ENCODE measurements around the gene DVL1.
A peak's percentile ranks its signal among the peaks of the same experiment; 100 is the strongest.
"Not testable (repeated sequence)": the region's sequence is repeated elsewhere in the genome, so short reads cannot be mapped to it uniquely, and the experiment has no call there.

Gene DVL1

DNA sequence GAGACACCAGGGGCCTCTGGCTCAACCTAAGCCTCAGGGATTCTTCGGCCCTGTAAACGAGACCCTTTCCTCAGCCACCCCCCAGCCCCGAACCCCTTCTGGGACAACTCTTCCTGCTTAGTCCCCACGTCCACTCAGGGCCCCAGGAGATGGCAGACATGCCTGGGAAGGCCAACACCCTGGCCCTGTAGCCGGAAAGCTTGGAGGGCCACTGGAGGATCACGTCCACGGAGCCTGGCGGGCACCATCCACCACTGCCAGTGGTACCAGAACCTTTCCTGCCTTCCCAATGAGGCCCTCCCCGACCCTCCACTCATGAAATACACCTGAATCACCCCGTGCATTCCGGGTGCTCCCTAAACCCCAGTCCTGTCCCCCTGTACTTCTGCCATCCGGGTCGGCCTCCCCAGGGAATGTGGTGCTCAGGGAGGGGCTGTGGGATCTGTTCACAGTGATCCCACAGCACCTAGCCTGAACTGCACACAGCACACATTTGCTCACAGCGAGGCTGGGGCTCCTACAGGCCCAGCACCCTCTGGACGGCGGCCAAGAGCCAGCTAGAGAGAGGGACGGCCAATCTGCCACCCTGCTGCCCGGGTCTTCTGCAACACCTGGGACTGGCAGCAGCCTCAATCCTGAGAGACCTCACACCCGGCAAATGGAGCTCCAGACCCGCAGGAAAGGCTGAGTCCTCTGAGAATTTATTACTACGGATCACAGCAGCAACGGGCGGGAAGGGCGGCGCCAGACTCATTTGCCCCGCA lies 24.0 kb upstream of the DVL1 start:
- DNase-seq = no peak

DNA sequence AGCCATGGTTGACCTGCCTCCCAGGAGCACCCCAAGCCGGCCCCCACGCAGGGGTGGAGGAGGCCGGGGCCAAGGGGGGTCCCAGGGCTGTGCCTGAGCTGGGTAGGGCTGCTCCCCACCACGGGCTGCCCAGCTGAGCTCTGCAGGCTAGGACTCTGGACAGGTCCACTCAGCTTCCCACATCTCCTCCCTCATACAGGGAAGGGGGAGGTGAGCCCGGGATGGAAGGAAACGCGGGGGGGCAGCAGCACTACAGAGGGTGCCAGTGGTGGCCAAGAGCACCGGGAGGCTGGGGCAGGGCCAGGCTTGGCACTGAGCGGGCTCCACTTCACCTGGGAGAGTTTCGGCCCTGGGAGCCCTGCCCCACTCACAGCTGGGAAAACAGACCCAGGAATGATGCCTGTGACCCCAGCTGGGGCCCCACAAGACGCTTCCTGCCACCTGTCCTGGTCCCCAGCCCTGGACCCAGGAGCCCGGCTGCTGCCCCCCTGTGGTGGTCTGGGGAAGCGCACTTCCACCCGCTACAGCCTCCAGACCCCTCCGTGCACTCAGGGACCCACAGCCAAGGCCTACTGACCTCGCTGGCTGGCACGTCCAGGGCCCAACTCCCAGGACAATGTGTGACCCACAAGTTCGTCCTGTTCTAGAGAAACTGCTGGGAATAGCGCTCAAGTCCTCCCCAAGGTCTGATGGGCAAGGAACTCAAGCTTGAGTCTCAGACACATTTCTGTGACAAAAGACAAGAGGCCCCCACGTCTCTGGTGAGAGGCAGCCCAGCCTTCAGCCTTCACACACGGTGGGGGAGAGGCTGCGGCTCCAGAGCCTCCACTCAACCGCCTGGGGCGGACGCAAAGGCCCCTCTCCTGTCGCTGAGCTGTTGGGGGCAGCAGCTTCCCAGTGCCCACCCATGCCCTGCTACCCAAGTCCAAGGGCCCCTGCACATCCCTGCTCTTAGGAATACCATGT lies 22.8 kb upstream of the DVL1 start:
- peak; percentile 58 to 71 (median 64) for DNase-seq

DNA sequence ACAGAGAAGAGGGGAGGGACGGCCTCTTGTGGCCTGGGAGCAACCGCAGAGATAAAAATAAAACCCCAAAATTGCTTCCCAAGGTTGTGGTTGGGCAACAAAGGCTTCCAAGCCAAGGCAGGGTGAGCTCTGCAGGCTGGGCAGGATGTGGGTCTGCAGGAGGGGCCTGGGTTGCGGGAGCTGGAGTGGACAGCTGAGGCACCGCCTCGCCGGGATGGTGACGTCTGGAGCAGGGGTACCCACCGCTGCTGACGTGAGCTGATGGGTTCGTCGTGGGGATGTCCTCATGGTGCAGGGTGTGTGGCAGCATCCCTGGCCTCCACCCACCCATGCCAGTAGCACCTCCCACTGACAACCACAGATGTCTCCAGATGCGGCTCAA lies 22.1 kb upstream of the DVL1 start:
- peak in 4 of 5 experiments; percentile 51 to 93 (median 86) for DNase-seq

DNA sequence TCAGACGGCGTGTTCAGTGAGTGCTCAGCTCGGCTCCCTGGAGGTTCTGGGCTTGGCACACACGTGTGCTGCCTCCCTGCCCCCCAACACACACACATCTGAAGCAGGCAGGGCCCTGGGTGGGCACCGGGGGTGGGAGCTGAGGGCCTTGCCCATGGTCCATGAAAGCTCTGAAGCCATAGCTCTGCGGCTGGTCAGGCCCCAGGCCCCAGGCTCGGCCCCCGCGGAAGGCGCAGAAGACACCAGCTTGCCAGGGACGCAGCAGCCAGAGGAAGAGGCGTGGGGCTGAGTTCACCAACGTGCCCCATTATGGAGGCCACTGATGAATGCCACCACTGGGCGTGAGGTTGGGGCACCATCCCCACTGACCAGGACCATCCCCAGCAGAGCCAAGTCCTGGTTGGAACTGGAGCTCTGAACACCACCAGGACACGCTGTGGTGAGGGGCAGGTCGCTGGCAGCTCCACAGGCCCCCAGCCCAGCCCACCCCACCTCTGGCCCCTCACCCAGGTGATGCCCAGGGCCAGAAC lies 21.6 kb upstream of the DVL1 start:
- DNase-seq = no peak

DNA sequence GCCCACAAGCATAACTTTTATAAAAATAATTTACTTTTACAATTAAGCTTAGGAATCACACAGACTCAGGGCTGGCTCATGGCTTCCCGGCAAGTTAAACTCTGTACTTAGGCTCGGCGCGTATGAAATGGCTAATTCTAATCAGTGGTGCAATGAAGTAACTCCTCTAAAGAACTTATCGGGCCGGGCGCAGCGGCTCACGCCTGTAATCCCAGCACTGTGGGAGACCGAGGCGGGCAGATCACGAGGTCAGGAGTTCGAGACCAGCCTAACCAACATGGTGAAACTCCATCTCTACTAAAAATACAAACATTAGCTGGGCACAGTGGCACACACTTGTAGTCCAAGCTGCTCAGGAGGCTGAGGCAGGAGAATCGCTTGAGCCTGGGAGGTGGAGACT lies 20.9 kb upstream of the DVL1 start:
- not testable (repeated sequence) for DNase-seq

DNA sequence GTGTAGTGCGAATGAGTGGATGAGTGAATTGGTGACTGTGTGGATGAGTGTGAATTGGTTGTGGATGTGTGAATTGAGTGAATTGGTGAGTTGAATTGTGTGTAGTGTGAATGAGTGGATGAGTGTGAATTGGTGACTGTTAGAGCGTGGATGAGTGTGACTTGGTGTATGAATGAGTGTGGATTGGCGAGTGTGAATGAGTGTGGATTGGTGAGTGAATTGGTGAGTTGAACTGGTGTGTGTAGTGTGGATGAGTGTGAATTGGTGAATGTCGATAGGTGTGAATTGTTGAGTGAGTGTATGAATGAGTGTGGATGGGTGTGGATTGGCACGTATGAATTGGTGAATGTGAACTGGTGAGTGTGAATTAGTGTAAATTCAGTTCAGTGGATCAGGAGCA lies 18.1 kb upstream of the DVL1 start:
- DNase-seq = peak in 1 of 5 experiments; percentile 48

DNA sequence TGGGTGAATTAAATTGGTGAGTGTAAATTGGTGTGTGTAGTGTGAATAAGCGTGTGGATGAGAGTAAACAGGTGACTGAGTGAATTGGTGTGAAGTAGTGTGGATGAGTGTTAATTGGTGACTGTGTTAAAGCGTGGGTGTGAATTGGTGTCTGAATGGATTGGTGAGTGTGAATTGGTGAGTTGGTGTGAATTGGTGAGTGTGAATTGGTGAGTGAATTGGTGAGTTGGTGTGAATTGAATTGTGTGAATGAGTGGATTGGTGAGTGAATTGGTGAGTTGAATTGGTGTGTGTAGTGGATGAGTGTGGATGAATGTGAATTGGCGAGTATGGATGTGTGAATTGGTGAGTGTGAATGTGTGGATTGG lies 17.5 kb upstream of the DVL1 start:
- peak in 1 of 5 experiments; percentile 46 for DNase-seq

DNA sequence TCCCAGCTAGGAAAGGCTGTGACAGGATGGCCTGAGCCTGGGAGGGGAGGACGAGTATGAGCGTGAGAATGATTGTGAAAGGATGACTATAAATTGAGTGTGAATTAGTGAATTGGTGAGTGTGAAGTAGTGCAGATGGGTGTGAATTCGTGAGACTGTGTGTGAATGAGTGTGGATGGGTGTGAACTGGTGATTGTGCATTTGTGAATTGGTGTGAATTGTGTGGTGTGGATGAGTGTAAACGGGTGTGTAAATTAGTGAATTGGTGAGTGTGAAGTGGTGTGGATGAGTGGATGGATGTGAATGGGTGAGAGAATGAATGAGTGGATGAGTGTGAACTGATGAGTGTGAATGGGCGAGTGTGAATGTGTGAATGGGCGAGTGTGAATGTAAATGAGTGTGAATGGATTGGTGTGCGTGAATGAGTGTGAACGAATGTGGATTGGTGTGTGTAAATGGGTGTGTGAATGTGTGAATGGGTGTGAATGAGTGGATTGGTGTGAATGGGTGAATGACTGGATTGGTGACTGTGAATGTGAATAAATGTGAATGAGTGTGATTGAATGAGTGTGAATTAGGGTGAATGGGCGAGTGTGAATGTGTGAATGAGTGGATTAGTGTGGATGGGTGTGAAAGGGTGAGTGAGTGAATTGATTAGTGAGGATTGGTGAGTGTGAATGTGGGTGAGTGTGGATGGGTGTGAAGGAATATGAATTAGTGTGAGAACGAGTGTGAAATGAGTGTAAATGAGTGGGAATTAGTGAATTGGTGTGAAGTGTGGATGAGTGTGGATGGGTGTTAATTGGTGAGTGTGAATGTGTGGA lies 16.9 kb upstream of the DVL1 start:
- no peak for DNase-seq

DNA sequence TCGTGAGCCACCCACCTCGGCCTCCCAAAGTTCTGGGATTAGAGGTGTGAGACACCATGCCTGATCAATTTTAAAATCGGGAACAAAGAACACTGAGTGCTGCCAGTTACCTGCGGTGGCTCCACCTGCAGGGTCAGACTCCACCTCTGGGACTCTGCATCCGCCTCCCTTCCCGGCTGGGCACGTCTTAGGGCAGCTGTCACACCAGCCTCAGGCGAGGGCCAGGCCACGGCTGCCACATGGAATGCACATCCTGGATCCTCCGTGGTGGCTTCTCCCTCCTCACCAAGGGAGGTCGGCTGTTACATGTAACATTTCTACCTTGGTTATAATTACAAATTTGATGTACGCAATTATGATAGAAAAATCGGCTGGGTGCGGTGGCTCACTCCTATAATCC lies 15.0 kb upstream of the DVL1 start:
- DNase-seq = no peak

DNA sequence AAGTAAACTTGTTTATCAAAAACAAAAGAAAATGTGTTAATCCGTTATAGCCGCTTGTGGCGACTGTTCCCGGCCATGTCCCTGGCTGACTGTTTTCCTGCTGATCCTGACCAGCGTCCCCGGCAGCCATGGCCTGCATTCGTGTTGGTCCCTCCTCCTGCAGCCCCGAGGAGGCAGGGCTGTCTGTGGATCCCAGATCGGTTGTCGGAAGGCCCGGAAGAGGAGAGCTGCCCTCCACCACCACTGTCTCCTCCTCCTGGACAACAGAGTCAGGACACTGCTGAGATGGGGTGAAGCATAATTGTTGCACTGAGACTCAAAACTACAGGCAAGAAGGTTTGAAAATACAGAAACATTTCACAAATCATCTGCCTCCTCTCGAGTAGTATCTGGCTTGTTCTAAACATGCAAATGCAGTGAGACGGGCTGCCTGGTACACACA lies 12.8 kb upstream of the DVL1 start:
- no peak for DNase-seq

DNA sequence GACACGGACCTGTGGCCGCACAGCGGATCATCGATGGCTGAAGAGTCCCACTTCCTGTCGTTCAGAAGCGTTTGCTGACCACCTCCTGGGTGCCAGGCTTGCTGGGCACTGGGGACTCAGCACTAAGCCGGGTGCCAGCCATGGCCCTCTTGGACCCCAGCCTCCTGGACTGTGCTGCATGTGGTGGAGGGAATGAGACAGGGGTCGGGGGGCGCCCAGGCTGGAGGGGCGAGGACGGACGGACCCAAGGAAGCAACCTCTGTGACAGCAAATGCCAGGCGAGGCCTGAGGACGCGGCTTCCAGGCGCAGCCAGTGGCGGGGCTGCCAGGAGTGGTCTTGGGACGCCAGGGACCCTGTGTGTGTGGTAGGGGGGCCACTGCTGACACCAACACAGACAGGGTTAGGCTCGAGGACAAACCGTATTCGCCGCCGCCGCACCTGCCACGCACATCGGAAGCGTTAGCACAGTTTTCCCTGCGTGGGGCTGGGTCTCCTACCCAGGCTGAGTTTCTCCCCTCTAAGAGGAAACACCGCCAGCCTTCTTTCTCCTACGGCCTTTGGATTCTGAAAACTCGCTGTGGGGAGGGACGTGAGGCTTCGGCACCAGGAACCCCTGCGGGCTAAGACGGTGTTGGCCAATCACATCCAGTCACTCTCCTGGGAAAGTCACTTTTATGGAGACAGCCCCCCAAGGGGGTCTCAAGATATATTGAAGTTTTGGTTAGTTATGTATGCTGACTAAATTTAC lies 12.2 kb upstream of the DVL1 start:
- no peak for DNase-seq

DNA sequence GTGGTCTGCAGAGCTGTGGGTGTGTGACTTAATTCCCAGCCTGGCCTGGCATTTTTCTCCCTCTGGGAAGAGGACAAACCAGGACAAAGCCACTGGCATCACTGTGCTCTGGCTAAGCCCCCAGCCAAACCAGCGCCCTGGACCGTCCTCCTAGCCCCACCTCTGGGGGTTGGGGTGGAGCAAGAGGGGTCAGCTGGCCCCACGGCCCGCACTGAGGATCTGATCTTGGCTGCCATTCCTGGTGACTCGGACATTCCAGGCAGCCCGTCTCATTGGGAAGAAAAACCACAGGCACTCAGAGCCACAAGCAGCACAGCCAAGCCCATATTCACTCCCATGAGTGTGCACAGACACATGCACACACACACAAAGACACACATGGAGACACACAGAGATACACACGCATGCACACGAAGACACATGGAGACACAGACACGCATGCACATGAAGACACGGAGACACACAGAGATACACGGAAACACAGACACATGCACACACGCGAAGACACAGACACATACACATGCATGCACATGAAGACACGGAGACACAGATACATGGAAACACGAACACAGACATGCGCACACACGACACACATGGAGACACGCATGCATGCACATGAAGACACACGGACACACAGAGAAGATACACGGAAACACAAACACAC lies 11.4 kb upstream of the DVL1 start:
- no peak for DNase-seq

DNA sequence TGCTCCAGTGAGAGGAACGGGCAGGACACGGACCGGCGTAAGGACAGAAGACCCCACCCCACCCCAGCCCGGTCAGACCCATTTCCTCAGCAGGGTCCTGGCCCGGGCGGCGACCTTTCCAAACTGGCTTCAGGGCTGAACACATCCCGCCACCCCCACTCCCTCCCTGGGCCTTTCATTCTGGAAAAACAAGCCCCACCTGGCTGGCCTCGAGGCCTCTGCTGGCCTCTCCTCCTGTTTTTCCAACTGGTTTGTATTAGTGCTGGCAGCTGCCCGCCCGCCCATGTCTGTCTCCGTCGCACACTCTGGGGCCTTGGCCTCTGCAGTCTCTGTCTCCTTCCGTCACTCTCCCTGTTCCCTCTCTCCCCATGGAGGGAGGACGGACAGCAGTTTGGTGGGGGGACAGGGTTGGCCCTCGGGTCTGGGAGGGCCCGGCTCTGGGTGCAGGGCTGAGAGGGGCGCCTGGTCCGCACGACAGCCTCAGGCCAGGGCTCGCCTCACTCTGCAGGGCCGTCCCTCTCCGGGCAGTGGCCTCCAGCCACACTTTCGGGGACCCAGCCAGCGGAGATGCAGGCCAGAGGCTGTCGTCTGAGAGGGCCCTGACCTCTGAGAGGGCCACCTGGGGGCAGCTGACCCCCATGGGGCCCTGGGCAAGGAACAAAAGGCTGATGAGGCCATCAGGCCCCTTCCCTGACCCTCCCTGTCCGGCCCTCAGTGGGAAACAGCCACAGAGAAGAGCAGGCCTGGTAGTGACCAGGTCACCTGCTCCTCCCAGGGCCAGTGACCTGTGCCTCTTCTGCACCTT lies 10.6 kb upstream of the DVL1 start:
- no peak for DNase-seq

DNA sequence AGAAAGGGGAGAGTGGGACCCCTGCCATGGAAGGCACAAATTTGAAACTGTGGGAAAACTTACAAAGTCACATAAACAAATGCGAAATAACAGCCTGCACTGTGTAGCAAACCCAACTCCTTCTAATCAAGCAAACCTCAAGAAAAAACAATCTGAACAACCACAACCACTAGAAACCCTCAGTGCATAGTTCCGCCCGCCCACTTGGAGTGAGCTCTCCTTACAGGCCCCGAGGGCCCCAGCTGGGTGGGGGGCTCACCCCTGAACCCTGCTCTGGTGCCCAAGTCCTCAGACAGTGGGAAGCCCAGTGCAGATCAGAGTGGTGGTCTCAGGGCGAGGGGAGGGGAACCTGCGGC lies 10.1 kb upstream of the DVL1 start:
- peak in 1 of 5 experiments; percentile 68 for DNase-seq

DNA sequence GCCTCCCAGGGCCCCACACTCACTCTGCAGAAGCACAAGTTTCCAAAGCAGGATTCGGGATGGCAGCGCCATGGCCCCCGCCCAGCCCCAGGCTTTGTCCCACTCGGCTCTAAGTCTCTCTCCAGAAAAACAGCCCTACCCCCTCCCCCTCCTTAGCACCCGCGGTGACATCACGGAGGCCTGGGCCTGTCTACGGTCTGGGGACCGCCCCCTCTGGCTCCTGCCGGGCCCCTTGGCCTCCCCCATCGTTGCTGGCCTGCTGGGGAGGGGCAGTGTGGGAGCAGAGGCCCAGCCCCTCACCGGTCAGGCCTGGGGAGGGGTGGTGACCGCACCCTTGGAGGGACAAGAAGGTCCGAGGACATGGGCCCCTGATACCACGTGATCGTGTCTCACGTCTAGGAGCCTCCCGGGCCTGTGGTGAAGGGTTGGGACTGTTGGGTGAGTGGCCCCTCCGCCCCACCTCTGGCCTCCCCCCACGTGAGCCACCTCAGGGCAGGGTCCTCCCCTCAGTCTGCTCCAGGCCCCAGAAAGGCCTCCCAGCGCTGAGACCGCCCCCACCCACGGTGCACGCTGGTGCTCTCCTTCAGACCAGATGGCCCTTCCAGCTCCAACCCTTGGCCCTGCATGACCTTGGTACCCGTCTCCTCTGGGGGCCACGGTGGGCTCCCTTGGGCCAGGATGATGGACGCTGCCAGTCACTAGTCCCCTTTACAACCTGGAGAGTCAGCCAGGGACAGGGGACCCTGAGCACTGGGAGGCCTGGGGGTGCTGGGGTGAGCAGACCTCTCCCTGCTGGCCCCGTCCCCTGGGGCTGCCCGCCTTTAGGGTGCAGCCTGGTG lies 9.4 kb upstream of the DVL1 start, which contains the start of gene MXRA8:
Gene MXRA8, minus strand, starts transcription at position 123 of the 839 bp plus-strand sequence. Its CDS starts 51 bp downstream, at position 72.
- DNase-seq = no peak

DNA sequence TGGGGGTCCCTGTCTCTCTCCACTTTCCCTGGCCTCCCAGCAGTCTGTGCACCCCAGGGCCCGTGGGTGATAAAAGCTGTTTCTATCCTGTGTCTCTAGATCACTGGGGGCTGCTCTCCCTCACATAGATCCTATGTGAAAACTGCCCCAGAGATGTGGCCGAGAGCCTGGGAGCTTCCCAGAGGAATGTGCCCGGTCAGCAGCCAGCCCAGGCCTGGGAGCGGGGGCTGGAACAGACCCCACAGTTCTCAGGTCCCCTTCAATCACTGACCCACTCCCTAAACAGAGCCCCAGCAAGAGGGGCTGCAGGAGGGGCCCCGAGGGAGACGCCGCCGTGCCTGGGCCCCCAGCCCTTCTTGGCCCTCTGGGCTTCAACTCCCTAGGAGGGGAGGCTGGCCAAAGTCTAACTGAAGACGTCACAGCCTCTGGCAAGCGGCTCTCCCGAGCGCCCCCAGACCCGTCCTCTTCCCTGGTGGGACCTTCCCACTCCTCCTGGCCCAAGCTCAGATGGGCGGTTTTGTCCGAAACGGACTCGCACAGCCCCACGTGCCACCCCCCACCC lies 8.7 kb upstream of the DVL1 start:
- DNase-seq = no peak

DNA sequence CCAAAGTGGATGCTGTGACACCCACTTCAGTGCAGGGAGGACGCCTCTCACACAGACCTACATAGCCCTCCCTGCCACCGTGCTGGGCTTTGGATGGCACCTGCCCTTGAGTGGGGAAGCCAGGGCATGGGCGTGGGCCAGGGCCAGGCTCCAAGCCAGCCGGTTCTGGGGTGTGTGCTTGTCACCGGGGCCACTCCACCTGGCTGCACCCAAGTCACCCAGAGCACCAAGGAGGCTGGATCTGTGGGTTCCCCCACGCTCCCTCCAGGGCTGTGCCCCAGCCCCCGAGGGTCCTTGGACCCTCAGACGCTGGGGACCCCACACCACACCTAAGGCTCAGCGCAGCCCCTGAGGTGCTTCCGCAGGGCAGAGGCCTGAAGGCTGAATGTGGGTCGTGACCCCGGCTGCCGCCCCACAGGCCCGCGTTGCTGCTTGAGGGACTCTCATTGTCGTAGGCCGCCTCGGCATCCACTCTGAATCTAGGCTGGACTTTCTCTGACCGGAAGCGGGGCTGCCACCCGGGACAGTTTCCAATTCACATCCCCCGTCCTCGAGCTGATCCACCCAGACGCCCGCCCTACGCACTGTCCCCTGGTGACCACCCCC lies 7.7 kb upstream of the DVL1 start:
- no peak for DNase-seq

DNA sequence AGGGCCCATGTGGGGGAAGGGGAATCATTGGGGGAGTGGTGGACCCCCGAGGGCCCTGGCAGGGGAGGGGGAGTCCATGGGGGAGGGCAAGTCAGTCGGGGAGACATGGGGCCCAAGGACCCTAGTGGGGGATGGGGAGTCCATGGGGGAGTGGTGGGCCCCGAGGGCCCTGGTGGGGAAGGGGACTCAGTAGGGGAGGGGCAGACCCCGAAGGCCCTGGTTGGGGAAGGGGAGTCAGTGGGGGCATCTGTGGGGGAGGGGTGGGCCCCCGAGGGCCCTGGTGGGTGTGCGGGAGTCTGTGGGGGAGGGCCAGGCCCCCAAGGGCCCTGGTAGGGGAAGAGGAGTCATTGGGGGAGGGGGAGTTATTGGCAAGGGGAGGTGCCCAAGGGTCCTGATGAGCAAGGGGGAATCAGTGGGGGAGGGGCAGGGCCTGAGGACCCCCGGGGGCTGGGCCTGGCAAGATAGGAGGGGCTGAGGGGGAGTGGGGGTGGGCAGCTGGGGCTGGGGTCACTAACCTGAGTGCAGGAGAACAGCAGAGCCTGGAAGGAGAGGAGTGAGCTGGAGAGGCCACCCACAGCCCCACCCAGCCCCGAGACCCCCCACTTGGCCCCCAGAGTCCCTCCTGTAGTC lies 7.1 kb upstream of the DVL1 start:
- DNase-seq = no peak
